Lung (tissue), 12 donors: ENCODE results near the gene LARP4B. TPM values are rescaled to one million over a fixed set of nuclear protein-coding genes. Genes with fewer than 3 reads are reported as not detected.
A peak's percentile ranks its signal among the peaks of the same experiment; 100 is the strongest.

ENCODE experiments used
- ATAC-seq: fragments of 200-7000 bp; cut with Tn5 transposase; one replicate; pipeline ENCODE4 v1.9.1; 2020; ENCODE audit warnings: moderate number of reproducible peaks; ENCODE audit not compliant: insufficient read depth, low FRiP score
- DNase-seq, 3 donors: peaks; one replicate each; pipeline ENCODE4 v3.0.0-alpha.2; 2013 to 2017
- H3K27ac ChIP-seq, 2 donors: one replicate each; pipeline ENCODE4 v1.5.1; 2013; ENCODE audit warnings: mild to moderate bottlenecking in 2 of 2, moderate library complexity in 2 of 2, control low read depth in 1 of 2, inconsistent platforms in 1 of 2, low read depth in 1 of 2, low read length in 1 of 2
- H3K27me3 ChIP-seq, 3 donors: one replicate each; pipeline ENCODE4 v1.5.1; 2013; ENCODE audit warnings: low read length in 2 of 3; ENCODE audit not compliant: control insufficient read depth in 3 of 3, insufficient read depth in 3 of 3
- H3K36me3 ChIP-seq, 4 donors: one replicate each; pipeline ENCODE4 v1.5.1; 2013; ENCODE audit warnings: low read length in 4 of 4, mild to moderate bottlenecking in 1 of 4, moderate library complexity in 1 of 4; ENCODE audit not compliant: control insufficient read depth in 4 of 4, insufficient read depth in 4 of 4
- H3K4me1 ChIP-seq, 5 donors: one replicate each; pipeline ENCODE4 v1.5.1; 2013; ENCODE audit warnings: low read length in 5 of 5, mild to moderate bottlenecking in 2 of 5, moderate library complexity in 1 of 5; ENCODE audit not compliant: control insufficient read depth in 5 of 5, insufficient read depth in 5 of 5
- H3K4me3 ChIP-seq: one replicate; pipeline ENCODE4 v1.5.1; 2013; ENCODE audit warnings: mild to moderate bottlenecking, control low read depth, moderate library complexity
- H3K9ac ChIP-seq, 2 donors: one replicate each; pipeline ENCODE4 v1.5.1; 2013; ENCODE audit warnings: low read length in 2 of 2, control low read depth in 1 of 2; ENCODE audit not compliant: insufficient read depth in 1 of 2
- H3K9me3 ChIP-seq, 4 donors: one replicate each; pipeline ENCODE4 v1.5.1; 2013; ENCODE audit warnings: low read length in 3 of 4, mild to moderate bottlenecking in 1 of 4, moderate library complexity in 1 of 4; ENCODE audit not compliant: control insufficient read depth in 4 of 4, insufficient read depth in 3 of 4
- CTCF ChIP-seq: IDR thresholded peaks from 2 replicates; pipeline ENCODE4 v1.5.1; 2012; ENCODE audit warnings: mild to moderate bottlenecking; ENCODE audit errors: control extremely low read depth, extremely low read depth
- WGBS, 2 donors: extraction: QIAGEN DNeasy Blood & Tissue Kit; methylation state at CpG; one replicate each; pipeline ENCODE4 v1.1.7; 2013; 5-methylcytosine and 5-hydroxymethylcytosine counted together
- polyA plus RNA-seq, 2 donors: library from polyadenylated mRNA; stranded (reverse); fragments of 200-250 nt; gene quantifications; one replicate each; pipeline ENCODE4 v1.2.1, GENCODE V29; 2013
- total RNA-seq, 2 donors: library from RNA; depleted of rRNA in 1 of 2; stranded (reverse); fragments of >200 nt in 1 of 2; gene quantifications; one replicate each; pipeline ENCODE4 v1.2.1, GENCODE V29; 2014 to 2021
- donor health status: control.
- donor health status: control.
- donor health status: Bipolar disorder and iron deficiency.
- donor health status: healthy.
- donor health status: DM: yes; HTN: yes; CAD: no.

The LARP4B gene
- total and polyA plus RNA-seq, 4 donors = 24.7 to 133 (median 66.9) TPM

GRCh38 chr10:958106-958505, 26.6 kb upstream of the LARP4B start:
- H3K9ac ChIP-seq = no peak overlapping the region
- peaks cover 0 to 4% (median 3%) of the 10 kb centered on the region in 5 donors for H3K4me1 ChIP-seq
- H3K27me3 ChIP-seq = peaks cover 0 to 3% (median 0%) of the 10 kb centered on the region in 3 donors
- no peak for ATAC-seq
- H3K9me3 ChIP-seq = no peaks in the 10 kb centered on the region
- H3K36me3 ChIP-seq = no peaks in the 10 kb centered on the region
- no peak for TF ChIP-seq CTCF
- no peak overlapping the region for H3K4me3 ChIP-seq
- H3K27ac ChIP-seq = no peak overlapping the region
- WGBS, 2 donors = 94% methylated on average over 9 of the region's 9 CpGs
- DNase-seq = no peak

GRCh38 chr10:955820-956217, 24.3 kb upstream of the LARP4B start:
- peaks cover 0 to 3% (median 0%) of the 10 kb centered on the region in 3 donors for H3K27me3 ChIP-seq
- no peaks in the 10 kb centered on the region for H3K9me3 ChIP-seq
- H3K4me1 ChIP-seq = peaks cover 0 to 4% (median 0%) of the 10 kb centered on the region in 5 donors
- H3K4me3 ChIP-seq = no peak overlapping the region
- ATAC-seq (peak; percentile 41), DNase-seq (peak in 2 of 3 donors; percentile 37 to 43)
- H3K27ac ChIP-seq = peak overlapping the region in 1 of 2 donors; percentile 83
- TF ChIP-seq CTCF = no peak
- H3K9ac ChIP-seq = peak overlapping the region; percentile 39 to 55
- 59 to 64% methylated on average over 9 of the region's 9 CpGs for WGBS, 2 donors
- no peaks in the 10 kb centered on the region for H3K36me3 ChIP-seq

- H3K4me1 ChIP-seq = peaks cover 0 to 4% (median 0%) of the 10 kb centered on the region in 5 donors
- peaks cover 0 to 3% (median 0%) of the 10 kb centered on the region in 3 donors for H3K27me3 ChIP-seq
- WGBS, 2 donors = 41 to 53% methylated on average over 13 of the region's 13 CpGs
- peak overlapping the region in 1 of 2 donors; percentile 57 for H3K27ac ChIP-seq
- H3K9ac ChIP-seq = peak overlapping the region; percentile 39 to 55
- ATAC-seq (peak; percentile 47), DNase-seq (peak in 1 of 3 donors; percentile 35)
- no peaks in the 10 kb centered on the region for H3K9me3 ChIP-seq
- no peak overlapping the region for H3K4me3 ChIP-seq
- TF ChIP-seq CTCF = no peak
- no peaks in the 10 kb centered on the region for H3K36me3 ChIP-seq
Measured at GRCh38 chr10:955127-955819, 23.8 kb upstream of the LARP4B start.
